Breast epithelium (tissue), 4 donors: ENCODE measurements around the gene FERMT1. TPM values are rescaled to one million over a fixed set of nuclear protein-coding genes. Genes with fewer than 3 reads are reported as not detected.

Experiments used
- DNase-seq, 2 donors: peaks; one replicate each; pipeline ENCODE4 v3.0.0-alpha.2; 2019; ENCODE audit warnings: low spot score in 2 of 2
- H3K27ac ChIP-seq, 2 donors: fragments of 200-600 bp; sonication (generic) in 1 of 2; one replicate each; pipeline ENCODE4 v1.5.1; 2016 to 2019; ENCODE audit warnings: mild to moderate bottlenecking in 1 of 2
- H3K27me3 ChIP-seq, 2 donors: fragments of 200-600 bp; sonication (generic) in 1 of 2; one replicate each; pipeline versions ENCODE4 v1.5.1 to v1.6.0; 2017 to 2019; ENCODE audit warnings: control low read depth in 1 of 2, mild to moderate bottlenecking in 1 of 2
- H3K36me3 ChIP-seq: fragments of 200-600 bp; one replicate; pipeline ENCODE4 v1.5.1; 2019
- H3K4me1 ChIP-seq, 2 donors: fragments of 200-600 bp; sonication (generic); one replicate each; pipeline ENCODE4 v1.5.1; 2016 to 2019; ENCODE audit warnings: control low read depth in 1 of 2
- H3K4me3 ChIP-seq, 3 donors: fragments of 200-600 bp; sonication (generic); 1 replicate in 2 of 3; 2 replicates in 1 of 3; pipeline ENCODE4 v1.5.1; 2016 to 2019; ENCODE audit warnings: mild to moderate bottlenecking in 3 of 3, moderate library complexity in 2 of 3
- H3K9me3 ChIP-seq, 2 donors: fragments of 200-600 bp; sonication (generic) in 1 of 2; one replicate each; pipeline ENCODE4 v1.5.1; 2016 to 2019; ENCODE audit warnings: control low read depth in 1 of 2
- POLR2A ChIP-seq: fragments of 450-650 bp; IDR thresholded peaks from one replicate; pipeline ENCODE4 v1.6.1; 2016; ENCODE audit warnings: antibody characterized with exemption, mild to moderate bottlenecking, moderate library complexity
- POLR2AphosphoS5 ChIP-seq, 3 donors: sonication (generic); formaldehyde crosslinking; IDR thresholded peaks; one replicate each; pipeline ENCODE4 v1.6.1; 2017; ENCODE audit warnings: antibody characterized with exemption in 3 of 3
- intact Hi-C: fragments of 100-400 bp; cut with DNase I; formaldehyde crosslinking; loops from one replicate; pipeline ENCODE4 v1.15.1; 2023; ENCODE audit warnings: low total_unique reads
- total RNA-seq, 3 donors: library from RNA; depleted of rRNA; stranded (reverse); fragments of >200 nt; gene quantifications; one replicate each; pipeline ENCODE4 v1.1.0, GENCODE V29; 2016
- TF ChIP-seq, protein P1 (sequence below), 3 donors: fragments of 450-650 bp; IDR thresholded peaks; one replicate each; pipeline ENCODE4 v1.5.1; 2016 to 2017; ENCODE audit warnings: antibody characterized with exemption in 3 of 3, mild to moderate bottlenecking in 3 of 3, moderate library complexity in 3 of 3

Gene FERMT1
- total RNA-seq, 3 donors from 2014 or later = under 0.01 to 2.0 (median 0.98) TPM

DNA sequence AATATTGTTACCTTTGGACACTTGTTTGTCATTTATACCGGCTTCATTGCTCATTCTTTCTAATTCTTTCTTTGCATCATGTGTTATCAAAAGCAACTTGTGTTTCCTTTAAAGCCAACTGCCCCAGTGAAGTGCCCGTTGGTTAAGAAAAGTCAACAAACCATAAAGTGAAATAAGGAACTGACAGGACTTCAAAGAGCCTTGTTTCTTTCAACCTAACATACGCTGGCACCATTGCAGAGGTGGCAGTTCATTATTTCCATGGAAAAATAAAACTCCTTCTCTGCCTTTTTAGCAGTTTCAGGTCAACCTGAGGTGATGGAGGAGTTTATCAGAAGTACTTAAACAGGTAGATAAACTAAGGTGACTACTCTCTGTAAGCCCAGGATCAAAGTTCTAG lies 28.8 kb downstream of the FERMT1 start:
- H3K27me3 ChIP-seq = no peaks in the 10 kb centered on the region
- no peak overlapping the region for H3K27ac ChIP-seq
- DNase-seq = no peak
- no peak overlapping the region for H3K4me3 ChIP-seq
- H3K9me3 ChIP-seq = no peaks in the 10 kb centered on the region
- intact Hi-C loops = no loop called here
- no peaks in the 10 kb centered on the region for H3K36me3 ChIP-seq
- TF ChIP-seq, protein P1, sequence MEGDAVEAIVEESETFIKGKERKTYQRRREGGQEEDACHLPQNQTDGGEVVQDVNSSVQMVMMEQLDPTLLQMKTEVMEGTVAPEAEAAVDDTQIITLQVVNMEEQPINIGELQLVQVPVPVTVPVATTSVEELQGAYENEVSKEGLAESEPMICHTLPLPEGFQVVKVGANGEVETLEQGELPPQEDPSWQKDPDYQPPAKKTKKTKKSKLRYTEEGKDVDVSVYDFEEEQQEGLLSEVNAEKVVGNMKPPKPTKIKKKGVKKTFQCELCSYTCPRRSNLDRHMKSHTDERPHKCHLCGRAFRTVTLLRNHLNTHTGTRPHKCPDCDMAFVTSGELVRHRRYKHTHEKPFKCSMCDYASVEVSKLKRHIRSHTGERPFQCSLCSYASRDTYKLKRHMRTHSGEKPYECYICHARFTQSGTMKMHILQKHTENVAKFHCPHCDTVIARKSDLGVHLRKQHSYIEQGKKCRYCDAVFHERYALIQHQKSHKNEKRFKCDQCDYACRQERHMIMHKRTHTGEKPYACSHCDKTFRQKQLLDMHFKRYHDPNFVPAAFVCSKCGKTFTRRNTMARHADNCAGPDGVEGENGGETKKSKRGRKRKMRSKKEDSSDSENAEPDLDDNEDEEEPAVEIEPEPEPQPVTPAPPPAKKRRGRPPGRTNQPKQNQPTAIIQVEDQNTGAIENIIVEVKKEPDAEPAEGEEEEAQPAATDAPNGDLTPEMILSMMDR (IDR thresholded peaks at IDR 0.05) = no peak
- no peak for TF ChIP-seq POLR2AphosphoS5 (IDR thresholded peaks at IDR 0.05)
- TF ChIP-seq POLR2A = no peak
- H3K4me1 ChIP-seq = no peaks in the 10 kb centered on the region

GRCh38 chr20:6091661-6092060 lies 31.2 kb downstream of the FERMT1 start:
- H3K9me3 ChIP-seq = no peaks in the 10 kb centered on the region
- intact Hi-C loops = no loop called here
- no peaks in the 10 kb centered on the region for H3K4me1 ChIP-seq
- H3K27me3 ChIP-seq = no peaks in the 10 kb centered on the region
- H3K27ac ChIP-seq = no peak overlapping the region
- TF ChIP-seq, protein P1 (IDR thresholded peaks at IDR 0.05) = no peak
- TF ChIP-seq POLR2A (no peak), POLR2AphosphoS5 (IDR thresholded peaks at IDR 0.05) (no peak)
- H3K36me3 ChIP-seq = no peaks in the 10 kb centered on the region
- H3K4me3 ChIP-seq = no peak overlapping the region
- no peak for DNase-seq

- H3K4me1 ChIP-seq = no peaks in the 10 kb centered on the region
- H3K27ac ChIP-seq = no peak overlapping the region
- TF ChIP-seq, protein P1 (IDR thresholded peaks at IDR 0.05) = no peak
- TF ChIP-seq POLR2A (no peak), POLR2AphosphoS5 (IDR thresholded peaks at IDR 0.05) (no peak)
- no peak for DNase-seq
- no peak overlapping the region for H3K4me3 ChIP-seq
- intact Hi-C loops = no loop called here
- no peaks in the 10 kb centered on the region for H3K9me3 ChIP-seq
- H3K36me3 ChIP-seq = no peaks in the 10 kb centered on the region
- no peaks in the 10 kb centered on the region for H3K27me3 ChIP-seq
Observed at GRCh38 chr20:6086868-6087267, 36.0 kb downstream of the FERMT1 start.

DNA sequence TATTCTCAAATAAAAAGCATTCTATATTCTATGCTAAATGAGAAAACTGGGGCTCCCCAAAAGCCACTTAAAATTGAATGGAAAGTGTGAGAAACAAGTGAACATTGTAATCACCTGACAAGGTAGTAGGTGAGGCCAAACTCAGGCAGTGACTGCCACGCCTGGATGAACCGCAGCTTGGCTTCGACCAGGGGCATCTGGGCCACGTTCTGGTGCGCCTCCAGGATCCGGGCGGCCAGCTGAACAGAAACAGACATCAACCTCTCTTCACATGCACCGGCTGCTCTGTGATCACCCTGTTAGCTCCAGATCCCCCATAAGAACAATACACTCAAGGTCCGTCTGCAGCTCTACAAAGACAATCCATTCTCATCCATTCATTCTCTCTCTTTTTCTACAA lies 38.9 kb downstream of the FERMT1 start:
- Histone ChIP-seq H3K9me3 (no peaks in the 10 kb centered on the region), H3K27me3 (no peaks in the 10 kb centered on the region), H3K36me3 (no peaks in the 10 kb centered on the region), H3K4me3 (no peak overlapping the region), H3K4me1 (no peaks in the 10 kb centered on the region), H3K27ac (no peak overlapping the region)
- intact Hi-C loops = no loop called here
- TF ChIP-seq, protein P1 (IDR thresholded peaks at IDR 0.05) = no peak
- TF ChIP-seq POLR2A = no peak
- TF ChIP-seq POLR2AphosphoS5 (IDR thresholded peaks at IDR 0.05) = no peak
- no peak for DNase-seq

- TF ChIP-seq, protein P1 (IDR thresholded peaks at IDR 0.05) = no peak
- TF ChIP-seq POLR2AphosphoS5 (IDR thresholded peaks at IDR 0.05) (no peak), POLR2A (no peak)
- no peaks in the 10 kb centered on the region for H3K4me1 ChIP-seq
- no peak for DNase-seq
- H3K27me3 ChIP-seq = no peaks in the 10 kb centered on the region
- no peaks in the 10 kb centered on the region for H3K36me3 ChIP-seq
- no peak overlapping the region for H3K4me3 ChIP-seq
- intact Hi-C loops = no loop called here
- no peaks in the 10 kb centered on the region for H3K9me3 ChIP-seq
- no peak overlapping the region for H3K27ac ChIP-seq
Observed at GRCh38 chr20:6081236-6081635, 41.6 kb downstream of the FERMT1 start.
